Astrocyte (in vitro differentiated cells and primary cell): Measurements from ENCODE around the gene CNGB1. TPM values are rescaled to one million over a fixed set of nuclear protein-coding genes. Genes with fewer than 3 reads are reported as not detected.

Experiments used
- DNase-seq: peaks from one replicate; pipeline ENCODE4 v3.0.0-alpha.2; 2010; ENCODE audit warnings: low read depth
- FAIRE-seq: peaks from 2 replicates; lab custom pipeline; 2011; peaks lifted over from hg19 to GRCh38; lab: Jason Lieb, UNC
- H2AFZ ChIP-seq: 2 replicates; pipeline ENCODE4 v1.6.0; 2012; ENCODE audit warnings: low read depth, low read length, inconsistent platforms
- H3K27ac ChIP-seq: 2 replicates; pipeline ENCODE4 v1.5.1; 2011; ENCODE audit warnings: low read depth, low read length, inconsistent platforms
- H3K27me3 ChIP-seq: 2 replicates; pipeline ENCODE4 v1.6.0; 2011; ENCODE audit warnings: low read length, inconsistent platforms; ENCODE audit not compliant: insufficient read depth
- H3K36me3 ChIP-seq: 2 replicates; pipeline ENCODE4 v1.5.1; 2011; ENCODE audit warnings: low read length, inconsistent platforms; ENCODE audit not compliant: insufficient read depth
- H3K4me1 ChIP-seq: 2 replicates; pipeline ENCODE4 v1.5.1; 2011; ENCODE audit warnings: low read length, inconsistent platforms; ENCODE audit not compliant: insufficient read depth
- H3K4me2 ChIP-seq: 2 replicates; pipeline ENCODE4 v1.6.0; 2012; ENCODE audit warnings: low read length, inconsistent platforms
- H3K4me3 ChIP-seq: 2 replicates; pipeline ENCODE4 v1.5.1; 2011; ENCODE audit warnings: low read depth, mild to moderate bottlenecking, low read length, inconsistent platforms; ENCODE audit not compliant: insufficient read depth
- H3K79me2 ChIP-seq: 2 replicates; pipeline ENCODE4 v1.6.0; 2012; ENCODE audit warnings: mild to moderate bottlenecking, low read length, inconsistent platforms; ENCODE audit not compliant: insufficient read depth
- H3K9ac ChIP-seq: 2 replicates; pipeline ENCODE4 v1.6.0; 2012; ENCODE audit warnings: mild to moderate bottlenecking, low read length, inconsistent platforms
- H3K9me3 ChIP-seq: 2 replicates; pipeline ENCODE4 v1.5.1; 2012; ENCODE audit warnings: low read depth, mild to moderate bottlenecking, low read length, inconsistent platforms; ENCODE audit not compliant: insufficient read depth
- H4K20me1 ChIP-seq: 2 replicates; pipeline ENCODE4 v1.6.0; 2012; ENCODE audit warnings: low read length, inconsistent platforms; ENCODE audit not compliant: insufficient read depth
- H3K27ac Mint-ChIP-seq: one replicate; pipeline ENCODE4 v1.8.0; 2021; ENCODE audit warnings: mild to moderate bottlenecking, mixed read lengths; ENCODE audit not compliant: unreplicated experiment
- H3K27me3 Mint-ChIP-seq: one replicate; pipeline ENCODE4 v1.8.0; 2021; ENCODE audit warnings: low read depth, mixed read lengths; ENCODE audit not compliant: unreplicated experiment
- H3K36me3 Mint-ChIP-seq: one replicate; pipeline ENCODE4 v1.8.0; 2021; ENCODE audit warnings: low read depth, mixed read lengths; ENCODE audit not compliant: unreplicated experiment
- H3K4me1 Mint-ChIP-seq: one replicate; pipeline ENCODE4 v1.8.0; 2021; ENCODE audit warnings: low read depth, mixed read lengths; ENCODE audit not compliant: unreplicated experiment
- H3K4me3 Mint-ChIP-seq: one replicate; pipeline ENCODE4 v1.8.0; 2021; ENCODE audit warnings: mild to moderate bottlenecking, moderate library complexity, mixed read lengths; ENCODE audit not compliant: unreplicated experiment
- H3K9me3 Mint-ChIP-seq: one replicate; pipeline ENCODE4 v1.8.0; 2021; ENCODE audit warnings: mild to moderate bottlenecking, mixed read lengths; ENCODE audit not compliant: unreplicated experiment
- CTCF ChIP-seq: IDR thresholded peaks from 2 replicates; pipeline ENCODE4 v1.5.1; 2011; ENCODE audit warnings: low read depth, mild to moderate bottlenecking, inconsistent platforms, low read length, moderate library complexity; ENCODE audit not compliant: insufficient read depth
- EZH2 ChIP-seq: IDR thresholded peaks from 2 replicates; pipeline ENCODE4 v1.6.1; 2012; ENCODE audit warnings: mild to moderate bottlenecking, low read length, inconsistent platforms; ENCODE audit not compliant: insufficient read depth
- total RNA-seq: library from RNA; stranded (reverse); gene quantifications from 2 replicates; pipeline ENCODE4 v1.2.1, GENCODE V29; 2021

The CNGB1 gene
- total RNA-seq, 1 donor from 2014 or later, result not detected

DNA sequence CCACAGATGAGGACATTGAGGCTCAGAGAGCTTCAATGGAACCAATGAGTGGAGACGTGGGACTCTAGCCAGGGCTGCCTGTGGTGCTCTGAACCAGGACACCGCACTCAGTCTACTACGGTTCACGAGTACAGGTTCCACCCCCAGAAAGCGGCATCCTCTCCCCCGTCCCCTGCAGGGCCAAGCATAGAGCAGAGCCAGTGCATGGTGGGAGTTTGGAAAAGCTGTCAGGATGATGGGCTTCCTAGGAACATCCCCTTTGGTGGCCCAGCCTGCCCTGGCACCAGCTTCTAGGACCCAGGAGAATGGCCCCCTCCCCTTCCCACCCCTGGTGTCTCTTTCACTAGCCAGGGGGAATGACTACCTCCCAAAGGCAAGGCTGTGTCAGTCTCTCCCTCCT is 21.2 kb upstream of the CNGB1 start:
- H3K9me3 Mint-ChIP-seq, result no peaks in the 10 kb centered on the region
- Histone ChIP-seq H3K27ac (no peak overlapping the region), H3K79me2 (peaks cover under 1% of the 10 kb centered on the region), H3K4me2 (no peak overlapping the region), H3K4me3 (no peak overlapping the region), H3K36me3 (no peaks in the 10 kb centered on the region), H4K20me1 (peaks cover 16% of the 10 kb centered on the region), H2AFZ (no peak overlapping the region), H3K4me1 (no peaks in the 10 kb centered on the region), H3K27me3 (peaks cover 4% of the 10 kb centered on the region), H3K9ac (no peak overlapping the region), H3K9me3 (no peaks in the 10 kb centered on the region)
- H3K27ac Mint-ChIP-seq, result no peak overlapping the region
- H3K4me3 Mint-ChIP-seq, result no peak overlapping the region
- H3K4me1 Mint-ChIP-seq, result peaks cover 4% of the 10 kb centered on the region
- peaks cover 8% of the 10 kb centered on the region for H3K36me3 Mint-ChIP-seq
- peaks cover 21% of the 10 kb centered on the region for H3K27me3 Mint-ChIP-seq
- FAIRE-seq, result no peak
- TF ChIP-seq CTCF, result no peak
- no peak for TF ChIP-seq EZH2
- DNase-seq, result no peak

GRCh38 chr16:57991551-57992059 is 20.7 kb upstream of the CNGB1 start:
- H2AFZ ChIP-seq, result no peak overlapping the region
- peaks cover 16% of the 10 kb centered on the region for H4K20me1 ChIP-seq
- H3K4me3 ChIP-seq, result no peak overlapping the region
- no peaks in the 10 kb centered on the region for H3K9me3 ChIP-seq
- peaks cover 4% of the 10 kb centered on the region for H3K27me3 ChIP-seq
- Mint-ChIP-seq H3K27me3 (peaks cover 26% of the 10 kb centered on the region), H3K4me3 (no peak overlapping the region), H3K4me1 (peaks cover 4% of the 10 kb centered on the region), H3K9me3 (no peaks in the 10 kb centered on the region), H3K36me3 (peaks cover 10% of the 10 kb centered on the region), H3K27ac (no peak overlapping the region)
- no peak overlapping the region for H3K9ac ChIP-seq
- no peak for TF ChIP-seq CTCF
- TF ChIP-seq EZH2, result no peak
- H3K4me1 ChIP-seq, result no peaks in the 10 kb centered on the region
- H3K4me2 ChIP-seq, result no peak overlapping the region
- FAIRE-seq (no peak), DNase-seq (no peak)
- no peaks in the 10 kb centered on the region for H3K79me2 ChIP-seq
- no peaks in the 10 kb centered on the region for H3K36me3 ChIP-seq
- no peak overlapping the region for H3K27ac ChIP-seq

- H4K20me1 ChIP-seq, result no peaks in the 10 kb centered on the region
- no peak overlapping the region for H3K27ac ChIP-seq
- H3K79me2 ChIP-seq, result no peaks in the 10 kb centered on the region
- Mint-ChIP-seq H3K4me3 (no peak overlapping the region), H3K9me3 (no peaks in the 10 kb centered on the region), H3K27me3 (peaks cover 45% of the 10 kb centered on the region), H3K27ac (no peak overlapping the region), H3K4me1 (no peaks in the 10 kb centered on the region), H3K36me3 (peaks cover 3% of the 10 kb centered on the region)
- H3K27me3 ChIP-seq, result peaks cover 15% of the 10 kb centered on the region
- H3K9me3 ChIP-seq, result no peaks in the 10 kb centered on the region
- H3K4me1 ChIP-seq, result peaks cover 10% of the 10 kb centered on the region
- TF ChIP-seq CTCF, result no peak
- TF ChIP-seq EZH2, result no peak
- H3K9ac ChIP-seq, result no peak overlapping the region
- FAIRE-seq (no peak), DNase-seq (no peak)
- H3K4me2 ChIP-seq, result no peak overlapping the region
- no peaks in the 10 kb centered on the region for H3K36me3 ChIP-seq
- no peak overlapping the region for H2AFZ ChIP-seq
- no peak overlapping the region for H3K4me3 ChIP-seq
Observed at GRCh38 chr16:57988929-57989328, 18.0 kb upstream of the CNGB1 start.
